Measurements from ENCODE around the gene ELF5. TPM values are rescaled to one million over a fixed set of nuclear protein-coding genes. Genes with fewer than 3 reads are reported as not detected.
A peak's percentile ranks its signal among the peaks of the same experiment; 100 is the strongest.

ELF5 gene
- total RNA-seq, 1 donor = not detected

- H3K27me3 ChIP-seq (ENCODE audit: insufficient read depth, low read length) = peaks cover 23% of the 10 kb centered on the region
- H3K4me3 ChIP-seq (ENCODE audit: insufficient read depth, low read length) = no peak overlapping the region
- no peak for TF ChIP-seq CTCF (IDR thresholded peaks at IDR 0.05; ENCODE audit: extremely low read depth, low read depth, low read length)
- peaks cover 7% of the 10 kb centered on the region for H3K4me1 ChIP-seq (ENCODE audit: insufficient read depth, low read length)
- DNase-seq (ENCODE audit: insufficient read length, low spot score, missing footprints) = no peak
- no peak overlapping the region for H3K4me2 ChIP-seq (ENCODE audit: insufficient read depth, low read length)
- no peaks in the 10 kb centered on the region for H3K9me3 ChIP-seq (ENCODE audit: low read depth, low read length)
- H2AFZ ChIP-seq (ENCODE audit: low read length) = no peak overlapping the region
- H3K27ac ChIP-seq (ENCODE audit: low read depth, low read length) = no peak overlapping the region
- H4K20me1 ChIP-seq (ENCODE audit: insufficient read depth, low read length) = no peaks in the 10 kb centered on the region
- H3K36me3 ChIP-seq (ENCODE audit: insufficient read depth, low read length) = peaks cover 9% of the 10 kb centered on the region
- no peaks in the 10 kb centered on the region for H3K79me2 ChIP-seq (ENCODE audit: insufficient read depth, low read length)
Observed at GRCh38 chr11:34476849-34477248, 36.7 kb downstream of the ELF5 start.

GRCh38 chr11:34475656-34476055 is 37.9 kb downstream of the ELF5 start:
- Histone ChIP-seq H3K4me2 (ENCODE audit: insufficient read depth, low read length) (no peak overlapping the region), H3K4me1 (ENCODE audit: insufficient read depth, low read length) (peaks cover 7% of the 10 kb centered on the region), H3K36me3 (ENCODE audit: insufficient read depth, low read length) (peaks cover 21% of the 10 kb centered on the region), H2AFZ (ENCODE audit: low read length) (no peak overlapping the region), H4K20me1 (ENCODE audit: insufficient read depth, low read length) (no peaks in the 10 kb centered on the region), H3K27me3 (ENCODE audit: insufficient read depth, low read length) (peaks cover 19% of the 10 kb centered on the region), H3K9me3 (ENCODE audit: low read depth, low read length) (no peaks in the 10 kb centered on the region), H3K27ac (ENCODE audit: low read depth, low read length) (no peak overlapping the region), H3K4me3 (ENCODE audit: insufficient read depth, low read length) (no peak overlapping the region), H3K79me2 (ENCODE audit: insufficient read depth, low read length) (no peaks in the 10 kb centered on the region)
- DNase-seq (ENCODE audit: insufficient read length, low spot score, missing footprints) = no peak
- TF ChIP-seq CTCF (IDR thresholded peaks at IDR 0.05; ENCODE audit: extremely low read depth, low read depth, low read length) = no peak

- TF ChIP-seq CTCF (IDR thresholded peaks at IDR 0.05; ENCODE audit: extremely low read depth, low read depth, low read length) = no peak
- H4K20me1 ChIP-seq (ENCODE audit: insufficient read depth, low read length) = peaks cover 4% of the 10 kb centered on the region
Observed at GRCh38 chr11:34473603-34474169, 39.9 kb downstream of the ELF5 start.

GRCh38 chr11:34468209-34468841 is 45.3 kb downstream of the ELF5 start:
- no peaks in the 10 kb centered on the region for H3K79me2 ChIP-seq (ENCODE audit: insufficient read depth, low read length)
- H4K20me1 ChIP-seq (ENCODE audit: insufficient read depth, low read length) = peaks cover 4% of the 10 kb centered on the region
- peaks cover 5% of the 10 kb centered on the region for H3K9me3 ChIP-seq (ENCODE audit: low read depth, low read length)
- H3K4me2 ChIP-seq (ENCODE audit: insufficient read depth, low read length) = no peak overlapping the region
- no peak for DNase-seq (ENCODE audit: insufficient read length, low spot score, missing footprints)
- no peaks in the 10 kb centered on the region for H3K27me3 ChIP-seq (ENCODE audit: insufficient read depth, low read length)
- peaks cover 82% of the 10 kb centered on the region for H3K36me3 ChIP-seq (ENCODE audit: insufficient read depth, low read length)
- H3K4me3 ChIP-seq (ENCODE audit: insufficient read depth, low read length) = no peak overlapping the region
- TF ChIP-seq CTCF (IDR thresholded peaks at IDR 0.05; ENCODE audit: extremely low read depth, low read depth, low read length) = peak; percentile 78
- no peaks in the 10 kb centered on the region for H3K4me1 ChIP-seq (ENCODE audit: insufficient read depth, low read length)
- no peak overlapping the region for H2AFZ ChIP-seq (ENCODE audit: low read length)
- no peak overlapping the region for H3K27ac ChIP-seq (ENCODE audit: low read depth, low read length)

More at GRCh38 chr11:34473603-34474169, 39.9 kb downstream of the ELF5 start:
- Histone ChIP-seq H3K4me3 (ENCODE audit: insufficient read depth, low read length) (no peak overlapping the region), H3K9me3 (ENCODE audit: low read depth, low read length) (no peaks in the 10 kb centered on the region), H3K27ac (ENCODE audit: low read depth, low read length) (no peak overlapping the region), H2AFZ (ENCODE audit: low read length) (no peak overlapping the region), H3K36me3 (ENCODE audit: insufficient read depth, low read length) (peaks cover 41% of the 10 kb centered on the region), H3K4me1 (ENCODE audit: insufficient read depth, low read length) (no peaks in the 10 kb centered on the region), H3K79me2 (ENCODE audit: insufficient read depth, low read length) (no peaks in the 10 kb centered on the region), H3K4me2 (ENCODE audit: insufficient read depth, low read length) (no peak overlapping the region), H3K27me3 (ENCODE audit: insufficient read depth, low read length) (peaks cover 10% of the 10 kb centered on the region)
- no peak for DNase-seq (ENCODE audit: insufficient read length, low spot score, missing footprints)
